Mucosa of descending colon (tissue), 3 donors: ENCODE measurements around the gene VPS26B. TPM values are rescaled to one million over a fixed set of nuclear protein-coding genes. Genes with fewer than 3 reads are reported as not detected.

Source experiments
- ATAC-seq: fragments of 200-7000 bp; cut with Tn5 transposase; one replicate; pipeline ENCODE4 v1.9.1; 2020; ENCODE audit warnings: mild to moderate bottlenecking, moderate library complexity
- DNase-seq, 3 donors: peaks; one replicate each; pipeline ENCODE4 v3.0.0-alpha.2; 2020
- H3K36me3 ChIP-seq: fragments of 200-600 bp; one replicate; pipeline ENCODE4 v1.8.0; 2021; ENCODE audit warnings: low read depth, mild to moderate bottlenecking
- H3K4me1 ChIP-seq: fragments of 200-600 bp; one replicate; pipeline ENCODE4 v1.8.0; 2021; ENCODE audit warnings: low read depth, mild to moderate bottlenecking
- H3K4me3 ChIP-seq: fragments of 200-600 bp; one replicate; pipeline ENCODE4 v1.8.0; 2021; ENCODE audit warnings: mild to moderate bottlenecking
- H3K9me3 ChIP-seq: fragments of 200-600 bp; one replicate; pipeline ENCODE4 v1.8.0; 2021; ENCODE audit warnings: mild to moderate bottlenecking
- intact Hi-C, 2 donors: fragments of 100-400 bp; cut with DNase I in 1 of 2; cut with micrococcal nuclease in 1 of 2; formaldehyde crosslinking; loops; one replicate each; pipeline versions ENCODE4 v1.11.0 to v1.11.1; 2022; cut with DNase I, micrococcal nuclease
- total RNA-seq, 3 donors: library from RNA; stranded (reverse); fragmentation: NEBNext Ultra II Directional in 2 of 3; extraction: Animal tissue kit (Norgen Biotek cat#: 25700) in 2 of 3; gene quantifications; one replicate each; pipeline versions ENCODE4 v1.2.1 to v1.2.4, GENCODE V29; 2021 to 2023
- TF ChIP-seq, protein P1 (sequence below): fragments of 200-600 bp; IDR thresholded peaks from one replicate; pipeline ENCODE4 v1.8.0; 2022; ENCODE audit warnings: antibody characterized with exemption, mild to moderate bottlenecking
- donor health status: DM: no; HTN: no; CAD: no; lungs with moderate emphysema.
- donor health status: DM: no; HTN: no; CAD: no.
- donor health status: DM: no; HTN: yes; CAD: no.

Gene VPS26B
- total RNA-seq, 3 donors from 2014 or later = 38.6 to 50.8 (median 47.5) TPM

DNA sequence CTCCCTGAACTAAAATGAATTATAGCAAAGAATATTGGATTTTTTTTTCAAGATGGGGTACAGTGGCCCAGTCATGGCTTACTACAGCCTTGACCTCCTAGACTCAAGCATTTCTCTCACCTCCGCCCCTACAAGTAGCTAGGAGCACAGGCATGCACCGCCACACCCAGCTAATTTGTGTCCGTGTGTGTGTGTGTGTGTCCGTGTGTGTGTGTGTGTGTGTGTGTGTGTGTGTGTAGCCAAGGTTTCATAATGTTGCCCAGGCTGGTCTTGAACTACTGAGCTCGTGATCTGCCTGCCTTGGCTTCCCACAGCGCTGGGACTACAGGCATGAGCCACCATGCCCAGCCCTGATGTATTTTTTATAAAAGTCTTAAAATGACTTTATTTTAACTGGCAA lies 16.1 kb downstream of the VPS26B start:
- DNase-seq (no peak), ATAC-seq (no peak)
- H3K4me1 ChIP-seq = no peaks in the 10 kb centered on the region
- H3K4me3 ChIP-seq = no peak overlapping the region
- intact Hi-C loops = no loop called here
- TF ChIP-seq, protein P1, sequence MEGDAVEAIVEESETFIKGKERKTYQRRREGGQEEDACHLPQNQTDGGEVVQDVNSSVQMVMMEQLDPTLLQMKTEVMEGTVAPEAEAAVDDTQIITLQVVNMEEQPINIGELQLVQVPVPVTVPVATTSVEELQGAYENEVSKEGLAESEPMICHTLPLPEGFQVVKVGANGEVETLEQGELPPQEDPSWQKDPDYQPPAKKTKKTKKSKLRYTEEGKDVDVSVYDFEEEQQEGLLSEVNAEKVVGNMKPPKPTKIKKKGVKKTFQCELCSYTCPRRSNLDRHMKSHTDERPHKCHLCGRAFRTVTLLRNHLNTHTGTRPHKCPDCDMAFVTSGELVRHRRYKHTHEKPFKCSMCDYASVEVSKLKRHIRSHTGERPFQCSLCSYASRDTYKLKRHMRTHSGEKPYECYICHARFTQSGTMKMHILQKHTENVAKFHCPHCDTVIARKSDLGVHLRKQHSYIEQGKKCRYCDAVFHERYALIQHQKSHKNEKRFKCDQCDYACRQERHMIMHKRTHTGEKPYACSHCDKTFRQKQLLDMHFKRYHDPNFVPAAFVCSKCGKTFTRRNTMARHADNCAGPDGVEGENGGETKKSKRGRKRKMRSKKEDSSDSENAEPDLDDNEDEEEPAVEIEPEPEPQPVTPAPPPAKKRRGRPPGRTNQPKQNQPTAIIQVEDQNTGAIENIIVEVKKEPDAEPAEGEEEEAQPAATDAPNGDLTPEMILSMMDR = no peak
- no peaks in the 10 kb centered on the region for H3K9me3 ChIP-seq
- peaks cover 6% of the 10 kb centered on the region for H3K36me3 ChIP-seq

DNA sequence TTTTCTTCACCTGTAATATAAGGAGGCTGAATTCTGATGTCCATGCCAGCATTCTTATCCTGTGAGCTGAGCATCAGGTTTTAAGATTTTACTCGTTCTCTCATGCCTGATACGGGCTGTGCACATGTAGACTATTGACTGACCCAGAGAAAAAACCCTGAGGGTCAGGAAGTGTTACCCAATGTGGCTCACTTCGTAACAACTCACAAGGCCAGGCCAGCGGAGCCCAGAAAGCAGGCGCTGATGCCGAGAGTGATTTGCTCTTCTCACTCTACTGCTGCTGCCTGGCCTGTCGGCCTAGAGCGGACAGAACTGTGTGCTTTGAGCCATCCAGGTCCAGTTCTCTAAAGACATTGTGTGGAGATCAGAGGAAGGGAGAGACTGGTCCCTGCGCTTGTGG lies 17.9 kb downstream of the VPS26B start:
- Histone ChIP-seq H3K9me3 (no peaks in the 10 kb centered on the region), H3K4me3 (no peak overlapping the region), H3K4me1 (no peaks in the 10 kb centered on the region), H3K36me3 (peaks cover 6% of the 10 kb centered on the region)
- TF ChIP-seq, protein P1 = no peak
- intact Hi-C loops = no loop called here
- no peak for ATAC-seq
- DNase-seq = no peak

DNA sequence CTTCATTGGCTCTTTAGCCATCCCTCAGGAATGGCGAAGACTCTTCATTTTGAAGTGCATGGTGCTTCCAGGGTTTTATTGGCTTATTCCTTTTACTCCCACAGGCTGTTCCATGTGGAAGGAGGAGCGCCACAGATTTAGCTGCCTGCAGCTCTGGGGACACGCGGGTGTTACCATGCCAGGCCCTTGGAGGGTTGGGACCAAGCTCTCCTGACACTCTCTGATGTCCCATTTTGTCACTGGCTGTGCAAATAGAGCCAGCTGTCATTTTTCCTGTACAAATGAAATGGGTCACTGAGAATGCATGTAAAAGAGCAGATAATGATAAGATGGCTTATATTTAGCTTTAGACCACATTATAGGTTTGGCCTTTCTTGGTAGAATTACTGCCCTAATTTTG lies 19.4 kb downstream of the VPS26B start:
- H3K4me3 ChIP-seq = no peak overlapping the region
- H3K36me3 ChIP-seq = peaks cover 6% of the 10 kb centered on the region
- TF ChIP-seq, protein P1 = no peak
- H3K9me3 ChIP-seq = no peaks in the 10 kb centered on the region
- intact Hi-C loops = no loop called here
- no peaks in the 10 kb centered on the region for H3K4me1 ChIP-seq
- ATAC-seq (no peak), DNase-seq (no peak)

DNA sequence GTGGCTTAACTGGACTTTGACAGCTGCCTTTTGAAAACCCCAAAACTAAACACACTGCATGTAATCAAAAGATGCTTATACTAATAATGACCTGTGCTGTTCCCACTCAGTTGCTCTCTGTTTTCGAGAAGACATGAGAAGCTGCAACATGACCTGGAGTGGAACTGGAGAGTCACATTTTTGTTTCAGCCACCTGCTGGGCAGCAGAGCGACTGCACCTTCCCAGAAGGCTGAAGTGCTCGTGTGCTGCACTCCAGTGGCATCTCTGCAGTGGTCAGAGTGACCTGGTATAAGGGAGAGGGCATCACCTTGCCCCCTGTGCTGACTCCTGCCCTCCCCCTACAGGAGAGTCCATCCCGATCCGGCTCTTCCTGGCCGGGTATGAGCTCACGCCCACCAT lies 20.1 kb downstream of the VPS26B start:
- DNase-seq (no peak), ATAC-seq (peak; percentile 57)
- H3K9me3 ChIP-seq = no peaks in the 10 kb centered on the region
- no peaks in the 10 kb centered on the region for H3K4me1 ChIP-seq
- intact Hi-C loops = no loop called here
- no peak overlapping the region for H3K4me3 ChIP-seq
- TF ChIP-seq, protein P1 = no peak
- H3K36me3 ChIP-seq = peaks cover 6% of the 10 kb centered on the region

DNA sequence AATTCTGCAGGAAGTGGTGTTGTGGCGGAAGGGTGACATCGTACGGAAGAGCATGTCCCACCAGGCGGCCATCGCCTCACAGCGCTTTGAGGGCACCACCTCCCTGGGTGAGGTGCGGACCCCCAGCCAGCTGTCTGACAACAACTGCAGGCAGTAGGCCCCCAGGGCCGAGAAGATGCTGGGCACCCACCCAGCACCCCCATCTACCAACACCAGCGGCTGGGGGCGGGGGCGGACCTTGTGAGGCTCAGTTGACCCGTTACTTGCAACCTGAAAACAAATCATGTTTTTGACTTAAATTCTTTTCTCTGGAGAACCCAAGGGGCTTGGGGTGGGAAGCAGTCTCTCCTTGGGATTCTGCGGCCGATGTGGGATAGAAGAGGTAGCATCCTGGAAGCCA lies 21.0 kb downstream of the VPS26B start:
- ATAC-seq = no peak
- no peak overlapping the region for H3K4me3 ChIP-seq
- TF ChIP-seq, protein P1 = no peak
- H3K4me1 ChIP-seq = no peaks in the 10 kb centered on the region
- no peak for DNase-seq
- H3K36me3 ChIP-seq = peaks cover 6% of the 10 kb centered on the region
- intact Hi-C loops = no loop called here
- H3K9me3 ChIP-seq = no peaks in the 10 kb centered on the region

DNA sequence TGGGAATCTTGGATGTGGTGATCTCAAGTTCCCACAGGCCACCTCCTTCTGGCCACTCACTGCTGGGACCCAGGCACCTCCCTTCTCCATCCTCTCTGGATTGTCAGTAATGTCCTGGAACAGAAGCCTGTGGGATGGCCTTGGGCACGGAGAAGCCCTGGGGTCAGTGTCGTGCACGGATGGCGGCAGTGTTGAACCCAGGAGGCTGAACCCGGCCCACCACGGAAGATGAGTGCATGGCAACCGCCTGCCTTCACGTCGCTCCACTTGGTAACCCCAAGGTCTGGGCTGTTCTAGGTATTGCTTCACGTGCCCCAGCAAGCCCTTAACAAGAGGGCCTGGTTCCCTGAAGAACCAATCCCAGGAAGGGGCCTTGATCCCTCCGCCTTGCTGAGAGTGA lies 21.6 kb downstream of the VPS26B start:
- ATAC-seq = no peak
- H3K4me1 ChIP-seq = no peaks in the 10 kb centered on the region
- H3K36me3 ChIP-seq = peaks cover 6% of the 10 kb centered on the region

More for the DNA sequence above, 21.6 kb downstream of the VPS26B start:
- TF ChIP-seq, protein P1 = no peak
- no peak for DNase-seq
- H3K4me3 ChIP-seq = no peak overlapping the region
- H3K9me3 ChIP-seq = no peaks in the 10 kb centered on the region
- intact Hi-C loops = no loop called here
